K562 (cell line): ENCODE data around the gene TAPBPL. TPM values are rescaled to one million over a fixed set of nuclear protein-coding genes. Genes with fewer than 3 reads are reported as not detected.
A peak's percentile ranks its signal among the peaks of the same experiment; 100 is the strongest.

Experiments used
- CHCHD3 ChIP-seq: fragments of 250-450 bp; sonication (Bioruptor Pico); IDR thresholded peaks from 2 replicates; pipeline ENCODE4 v2.1.2; 2022; ENCODE audit warnings: mild to moderate bottlenecking
- EP400 ChIP-seq: fragments of 450-650 bp; IDR thresholded peaks from 2 replicates; pipeline ENCODE4 v1.6.1; 2017; ENCODE audit warnings: antibody characterized with exemption, mild to moderate bottlenecking, moderate library complexity
- FOSL1 ChIP-seq: fragments of 200-800 bp; sonication (Bioruptor generic); conservative IDR thresholded peaks from 2 replicates; pipeline ENCODE4 v1.6.1; 2016; ENCODE audit warnings: missing genetic modification characterization, missing compliant biosample characterization
- HMG20B ChIP-seq: fragments of 250-450 bp; sonication (Bioruptor Pico); IDR thresholded peaks from 2 replicates; pipeline ENCODE4 v1.5.0; 2021; ENCODE audit warnings: mild to moderate bottlenecking
- MYC ChIP-seq, 2 experiments: fragments of 250-450 bp in 1 of 2; sonication (Bioruptor Pico) in 1 of 2; IDR thresholded peaks; 2 replicates each; pipeline versions ENCODE4 v1.5.1 to v1.6.1; 2012 to 2021; ENCODE audit warnings: low read depth in 2 of 2, borderline replicate concordance in 1 of 2, improper control_type of control experiment in 1 of 2, low read length in 1 of 2, mild to moderate bottlenecking in 1 of 2, moderate library complexity in 1 of 2
- NFE2 ChIP-seq: IDR thresholded peaks from 2 replicates; pipeline ENCODE4 v1.6.1; 2014; ENCODE audit warnings: antibody characterized with exemption, low read depth
- PHF8 ChIP-seq: fragments of 200-600 bp; sonication (generic); IDR thresholded peaks from 2 replicates; pipeline ENCODE4 v1.6.1; 2012; ENCODE audit warnings: mixed run types, mild to moderate bottlenecking, inconsistent platforms, low read length, moderate library complexity, borderline replicate concordance
- RHOXF2B ChIP-seq: fragments of 250-450 bp; sonication (Bioruptor Pico); conservative IDR thresholded peaks from 2 replicates; pipeline ENCODE4 v1.5.1; 2021
- SAP30 ChIP-seq: fragments of 200-600 bp; sonication (generic); IDR thresholded peaks from 2 replicates; pipeline ENCODE4 v1.6.1; 2012; ENCODE audit warnings: borderline replicate concordance, low read depth, mild to moderate bottlenecking, moderate library complexity, low read length, control low read depth, inconsistent platforms; ENCODE audit not compliant: insufficient read depth, poor library complexity, severe bottlenecking
- SMARCB1 ChIP-seq: IDR thresholded peaks from 2 replicates; pipeline ENCODE4 v1.6.1; 2011; ENCODE audit warnings: improper control_type of control experiment, low read depth; ENCODE audit not compliant: insufficient read length
- SMC3 ChIP-seq: conservative IDR thresholded peaks from 2 replicates; pipeline ENCODE4 v1.6.1; 2011; ENCODE audit warnings: low read depth, low read length, improper control_type of control experiment; ENCODE audit not compliant: insufficient read depth
- SOX6 ChIP-seq: fragments of 450-650 bp; IDR thresholded peaks from 2 replicates; pipeline ENCODE4 v1.6.1; 2014; ENCODE audit warnings: mild to moderate bottlenecking
- SP1 ChIP-seq: sonication (generic); formaldehyde crosslinking; IDR thresholded peaks from 2 replicates; pipeline ENCODE4 v1.8.1; 2022; ENCODE audit warnings: mild to moderate bottlenecking, missing genetic modification reagents
- TEAD2 ChIP-seq: fragments of 450-650 bp; IDR thresholded peaks from 2 replicates; pipeline ENCODE4 v1.6.1; 2016; ENCODE audit warnings: missing genetic modification characterization, control low read depth, missing compliant biosample characterization
- ZC3H11A ChIP-seq: IDR thresholded peaks from 2 replicates; pipeline ENCODE4 v1.6.1; 2012; ENCODE audit warnings: low read depth, low read length, improper control_type of control experiment
- polyA plus RNA-seq, 8 experiments: library from polyadenylated mRNA; depleted of rRNA in 4 of 8; stranded (reverse) in 5 of 8; unstranded in 3 of 8; fragments of >200 nt; fragmentation: Nextera tagmentation in 2 of 8; fragmentation: Illumina TruSeq in 1 of 8; extraction: Ambion mirVana in 2 of 8; extraction: Trizol in 1 of 8; gene quantifications; 2 replicates each; pipeline versions ENCODE4 v1.2.1 to v1.2.3, GENCODE V29; 2011 to 2014; ENCODE audit warnings: inconsistent platforms in 1 of 8, missing spikeins in 1 of 8
- total RNA-seq, 7 experiments: library from RNA; depleted of rRNA in 6 of 7; stranded (reverse); fragments of >200 nt in 6 of 7; fragmentation: Illumina TruSeq in 2 of 7; extraction: Trizol in 2 of 7; gene quantifications; 2 replicates each; pipeline versions ENCODE4 v1.2.1 to v1.2.3, GENCODE V29; 2011 to 2021; ENCODE audit warnings: low replicate concordance in 1 of 7
- TF ChIP-seq, protein P1 (sequence below), 2 experiments: fragments of 450-650 bp; formaldehyde crosslinking in 1 of 2; IDR thresholded peaks; 2 replicates each; pipeline versions ENCODE4 v1.4.0 to v1.6.1; 2014 to 2020; ENCODE audit warnings: mild to moderate bottlenecking in 2 of 2, borderline replicate concordance in 1 of 2, low read depth in 1 of 2
- TF ChIP-seq, protein P2 (sequence below): sonication (generic); formaldehyde crosslinking; IDR thresholded peaks from 2 replicates; pipeline ENCODE4 v1.8.1; 2023; ENCODE audit warnings: mild to moderate bottlenecking, missing genetic modification reagents

Gene TAPBPL
- total and polyA plus RNA-seq, 9 of the 15 experiments (the other 6 are each of a cell fraction or from before 2014, with no cell fraction given) = 0.29 to 1.6 (median 0.45) TPM

DNA sequence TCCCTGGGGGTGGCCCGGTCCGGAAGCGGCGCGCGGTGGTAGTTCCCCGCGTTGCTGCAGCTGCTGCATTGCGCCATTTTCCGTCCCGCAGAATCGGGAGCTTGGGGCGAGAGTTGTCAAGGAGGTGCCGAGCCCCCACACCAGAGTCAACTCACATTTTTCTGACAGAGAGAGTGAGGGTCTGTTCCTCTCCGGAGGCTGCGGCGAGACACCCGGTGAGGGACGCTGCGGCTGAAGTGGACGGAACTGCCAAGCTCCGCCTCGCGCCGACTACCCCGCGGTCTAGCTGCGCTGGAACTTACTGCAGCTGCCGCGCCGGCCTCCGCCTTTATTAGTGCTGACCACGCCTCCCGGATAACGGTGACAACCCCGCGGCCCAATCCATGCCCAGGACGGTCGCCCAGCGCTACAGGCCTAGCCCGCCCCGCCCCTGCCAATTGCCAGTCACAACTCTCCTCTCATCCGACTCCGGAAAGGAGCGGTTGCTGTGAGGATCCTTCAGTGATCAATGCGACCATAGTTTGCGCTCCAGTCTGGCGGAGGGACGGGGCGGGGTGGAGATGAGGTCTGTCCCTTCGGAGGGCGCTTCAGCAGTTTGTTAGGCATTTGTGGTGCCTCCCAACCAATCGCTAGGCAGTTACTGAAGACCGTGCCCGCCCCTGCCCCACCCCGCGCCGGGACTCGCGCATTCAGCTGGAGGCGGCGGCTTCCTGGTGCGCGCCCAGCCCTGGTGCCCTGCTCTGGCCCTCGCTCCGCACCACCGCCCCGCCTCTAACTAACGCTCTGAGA is 18.7 kb downstream of the TAPBPL start, which contains the start of gene VAMP1 (continued):
- no peak for TF ChIP-seq MYC (IDR thresholded peaks at IDR 0.05; ENCODE audit: low read depth, low read length)
- TF ChIP-seq MYC (CRISPR knock-in tag; IDR thresholded peaks at IDR 0.05; ENCODE audit: borderline replicate concordance, low read depth) = no peak
- TF ChIP-seq, protein P1, sequence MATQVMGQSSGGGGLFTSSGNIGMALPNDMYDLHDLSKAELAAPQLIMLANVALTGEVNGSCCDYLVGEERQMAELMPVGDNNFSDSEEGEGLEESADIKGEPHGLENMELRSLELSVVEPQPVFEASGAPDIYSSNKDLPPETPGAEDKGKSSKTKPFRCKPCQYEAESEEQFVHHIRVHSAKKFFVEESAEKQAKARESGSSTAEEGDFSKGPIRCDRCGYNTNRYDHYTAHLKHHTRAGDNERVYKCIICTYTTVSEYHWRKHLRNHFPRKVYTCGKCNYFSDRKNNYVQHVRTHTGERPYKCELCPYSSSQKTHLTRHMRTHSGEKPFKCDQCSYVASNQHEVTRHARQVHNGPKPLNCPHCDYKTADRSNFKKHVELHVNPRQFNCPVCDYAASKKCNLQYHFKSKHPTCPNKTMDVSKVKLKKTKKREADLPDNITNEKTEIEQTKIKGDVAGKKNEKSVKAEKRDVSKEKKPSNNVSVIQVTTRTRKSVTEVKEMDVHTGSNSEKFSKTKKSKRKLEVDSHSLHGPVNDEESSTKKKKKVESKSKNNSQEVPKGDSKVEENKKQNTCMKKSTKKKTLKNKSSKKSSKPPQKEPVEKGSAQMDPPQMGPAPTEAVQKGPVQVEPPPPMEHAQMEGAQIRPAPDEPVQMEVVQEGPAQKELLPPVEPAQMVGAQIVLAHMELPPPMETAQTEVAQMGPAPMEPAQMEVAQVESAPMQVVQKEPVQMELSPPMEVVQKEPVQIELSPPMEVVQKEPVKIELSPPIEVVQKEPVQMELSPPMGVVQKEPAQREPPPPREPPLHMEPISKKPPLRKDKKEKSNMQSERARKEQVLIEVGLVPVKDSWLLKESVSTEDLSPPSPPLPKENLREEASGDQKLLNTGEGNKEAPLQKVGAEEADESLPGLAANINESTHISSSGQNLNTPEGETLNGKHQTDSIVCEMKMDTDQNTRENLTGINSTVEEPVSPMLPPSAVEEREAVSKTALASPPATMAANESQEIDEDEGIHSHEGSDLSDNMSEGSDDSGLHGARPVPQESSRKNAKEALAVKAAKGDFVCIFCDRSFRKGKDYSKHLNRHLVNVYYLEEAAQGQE (IDR thresholded peaks at IDR 0.05; ENCODE audit: borderline replicate concordance) = peak; percentile 30; the same call in 1 of the 2 replicates
- TF ChIP-seq, protein P1 (CRISPR knock-in tag; IDR thresholded peaks at IDR 0.05; ENCODE audit: low read depth) = no peak
- TF ChIP-seq NFE2 = no peak
- peak; percentile 86; the same call in 1 of the 2 replicates for TF ChIP-seq PHF8
- TF ChIP-seq CHCHD3 (CRISPR knock-in tag) = no peak
- no peak for TF ChIP-seq TEAD2 (tag)
- TF ChIP-seq ZC3H11A = no peak
- TF ChIP-seq, protein P2, sequence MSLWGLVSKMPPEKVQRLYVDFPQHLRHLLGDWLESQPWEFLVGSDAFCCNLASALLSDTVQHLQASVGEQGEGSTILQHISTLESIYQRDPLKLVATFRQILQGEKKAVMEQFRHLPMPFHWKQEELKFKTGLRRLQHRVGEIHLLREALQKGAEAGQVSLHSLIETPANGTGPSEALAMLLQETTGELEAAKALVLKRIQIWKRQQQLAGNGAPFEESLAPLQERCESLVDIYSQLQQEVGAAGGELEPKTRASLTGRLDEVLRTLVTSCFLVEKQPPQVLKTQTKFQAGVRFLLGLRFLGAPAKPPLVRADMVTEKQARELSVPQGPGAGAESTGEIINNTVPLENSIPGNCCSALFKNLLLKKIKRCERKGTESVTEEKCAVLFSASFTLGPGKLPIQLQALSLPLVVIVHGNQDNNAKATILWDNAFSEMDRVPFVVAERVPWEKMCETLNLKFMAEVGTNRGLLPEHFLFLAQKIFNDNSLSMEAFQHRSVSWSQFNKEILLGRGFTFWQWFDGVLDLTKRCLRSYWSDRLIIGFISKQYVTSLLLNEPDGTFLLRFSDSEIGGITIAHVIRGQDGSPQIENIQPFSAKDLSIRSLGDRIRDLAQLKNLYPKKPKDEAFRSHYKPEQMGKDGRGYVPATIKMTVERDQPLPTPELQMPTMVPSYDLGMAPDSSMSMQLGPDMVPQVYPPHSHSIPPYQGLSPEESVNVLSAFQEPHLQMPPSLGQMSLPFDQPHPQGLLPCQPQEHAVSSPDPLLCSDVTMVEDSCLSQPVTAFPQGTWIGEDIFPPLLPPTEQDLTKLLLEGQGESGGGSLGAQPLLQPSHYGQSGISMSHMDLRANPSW (CRISPR knock-in tag) = no peak
- no peak for TF ChIP-seq RHOXF2B (CRISPR knock-in tag)
- no peak for TF ChIP-seq SMC3
- TF ChIP-seq SP1 (CRISPR knock-in tag) = peak; percentile 84
- no peak for TF ChIP-seq SMARCB1
- TF ChIP-seq EP400 = peak; percentile 64
- 0 out of 2 replicates have a peak, but pooled peaks have one; percentile 8 for TF ChIP-seq SOX6
- no peak for TF ChIP-seq HMG20B (CRISPR knock-in tag)
- no peak for TF ChIP-seq SAP30
- TF ChIP-seq FOSL1 (tag) = no peak
